Measurements from ENCODE around the gene HDAC5.
"Not testable (repeated sequence)": the region's sequence is repeated elsewhere in the genome, so short reads cannot be mapped to it uniquely, and the experiment has no call there.

HDAC5 gene

GRCh38 chr17:44105483-44105882 lies 18.0 kb downstream of the HDAC5 start:
- DNase-seq (ENCODE audit: low read depth in 1 of 2, low spot score in 1 of 2) = no peak
- Histone ChIP-seq H3K27me3 (ENCODE audit: insufficient read depth, poor library complexity, severe bottlenecking) (no peaks in the 10 kb centered on the region), H3K4me3 (replicated peaks; ENCODE audit: insufficient read depth, low read length) (no peak overlapping the region), H3K27ac (replicated peaks) (no peak overlapping the region)
- TF ChIP-seq CTCF (IDR thresholded peaks at IDR 0.05; ENCODE audit: insufficient read depth, low read length) = no peak
- TF ChIP-seq SPI1 (IDR thresholded peaks at IDR 0.05; ENCODE audit: borderline replicate concordance, low read depth) = no peak
- no peak for TF ChIP-seq GABPA (IDR thresholded peaks at IDR 0.05; ENCODE audit: low read depth)
- TF ChIP-seq REST (IDR thresholded peaks at IDR 0.05; ENCODE audit: insufficient replicate concordance, low read depth) = no peak
- TF ChIP-seq POLR2AphosphoS5 (IDR thresholded peaks at IDR 0.05; ENCODE audit: low read depth) = no peak

GRCh38 chr17:44102849-44103622 lies 20.4 kb downstream of the HDAC5 start:
- TF ChIP-seq GABPA (IDR thresholded peaks at IDR 0.05; ENCODE audit: low read depth) (no peak), POLR2AphosphoS5 (IDR thresholded peaks at IDR 0.05; ENCODE audit: low read depth) (no peak), SPI1 (IDR thresholded peaks at IDR 0.05; ENCODE audit: borderline replicate concordance, low read depth) (no peak), CTCF (IDR thresholded peaks at IDR 0.05; ENCODE audit: insufficient read depth, low read length) (no peak), REST (IDR thresholded peaks at IDR 0.05; ENCODE audit: insufficient replicate concordance, low read depth) (no peak)
- Histone ChIP-seq H3K27me3 (ENCODE audit: insufficient read depth, poor library complexity, severe bottlenecking) (no peaks in the 10 kb centered on the region), H3K4me3 (replicated peaks; ENCODE audit: insufficient read depth, low read length) (no peak overlapping the region), H3K27ac (replicated peaks) (no peak overlapping the region)
- DNase-seq (ENCODE audit: low read depth in 1 of 2, low spot score in 1 of 2) = no peak

- not testable (repeated sequence) for H3K27ac ChIP-seq (replicated peaks); DNase-seq (ENCODE audit: low read depth in 1 of 2, low spot score in 1 of 2); H3K27me3 ChIP-seq (ENCODE audit: insufficient read depth, poor library complexity, severe bottlenecking); H3K4me3 ChIP-seq (replicated peaks; ENCODE audit: insufficient read depth, low read length)
Measured at GRCh38 chr17:44101858-44102257, 21.6 kb downstream of the HDAC5 start.

GRCh38 chr17:44097110-44097958 lies 26.1 kb downstream of the HDAC5 start:
- DNase-seq (ENCODE audit: low read depth in 1 of 2, low spot score in 1 of 2) = peak in 1 of 2 experiments; percentile 12
- H3K27me3 ChIP-seq (ENCODE audit: insufficient read depth, poor library complexity, severe bottlenecking) = no peaks in the 10 kb centered on the region
- peak overlapping the region; percentile 78; the same call in 1 of the 2 replicates for H3K27ac ChIP-seq (replicated peaks)
- TF ChIP-seq SPI1 (IDR thresholded peaks at IDR 0.05; ENCODE audit: borderline replicate concordance, low read depth) (no peak), GABPA (IDR thresholded peaks at IDR 0.05; ENCODE audit: low read depth) (no peak), REST (IDR thresholded peaks at IDR 0.05; ENCODE audit: insufficient replicate concordance, low read depth) (no peak), POLR2AphosphoS5 (IDR thresholded peaks at IDR 0.05; ENCODE audit: low read depth) (no peak), CTCF (IDR thresholded peaks at IDR 0.05; ENCODE audit: insufficient read depth, low read length) (no peak)
- no peak overlapping the region for H3K4me3 ChIP-seq (replicated peaks; ENCODE audit: insufficient read depth, low read length)
